H1 (cell line): ENCODE results near the gene KCNMA1. TPM values are rescaled to one million over a fixed set of nuclear protein-coding genes. Genes with fewer than 3 reads are reported as not detected.

Experiments
- CTCF ChIA-PET: fragments of 300-600 bp; sonication (Branson Sonifier 250); formaldehyde crosslinking; loops from one replicate; lab custom pipeline; 2021; ENCODE audit not compliant: partially characterized antibody; lab: Charles Lee
- POLR2A ChIA-PET: fragments of 300-600 bp; sonication (Branson Sonifier 250); formaldehyde crosslinking; loops from one replicate; lab custom pipeline; 2021; ENCODE audit warnings: inconsistent platforms; ENCODE audit not compliant: partially characterized antibody; lab: Charles Lee
- DNase-seq, 2 experiments: peaks; one replicate each; pipeline versions ENCODE4 v3.0.0 to v3.0.0-alpha.2; 2010 to 2022; ENCODE audit warnings: low spot score in 2 of 2, low read depth in 1 of 2, mixed read lengths in 1 of 2
- FAIRE-seq: peaks from 2 replicates; lab custom pipeline; 2011; peaks lifted over from hg19 to GRCh38; lab: Jason Lieb, UNC
- H2AFZ ChIP-seq: 2 replicates; pipeline ENCODE4 v1.8.1; 2012; ENCODE audit warnings: low read length, inconsistent platforms
- H2AK5ac ChIP-seq: 2 replicates; pipeline ENCODE4 v1.6.1; 2013; ENCODE audit warnings: low read depth, low read length
- H2BK120ac ChIP-seq: replicated peaks from 2 replicates; pipeline ENCODE3; 2013; ENCODE audit warnings: low read depth, low read length, inconsistent platforms
- H2BK12ac ChIP-seq: 2 replicates; pipeline ENCODE4 v1.6.1; 2013; ENCODE audit warnings: low read depth, low read length
- H2BK15ac ChIP-seq: 2 replicates; pipeline ENCODE4 v1.6.1; 2013; ENCODE audit warnings: low read length
- H2BK20ac ChIP-seq: 2 replicates; pipeline ENCODE4 v1.6.1; 2013; ENCODE audit warnings: low read length
- H2BK5ac ChIP-seq: 2 replicates; pipeline ENCODE4 v1.6.1; 2013; ENCODE audit warnings: low read depth, low read length
- H3K14ac ChIP-seq: 2 replicates; pipeline ENCODE4 v1.6.1; 2013; ENCODE audit warnings: inconsistent platforms; ENCODE audit not compliant: insufficient read length
- H3K18ac ChIP-seq: 2 replicates; pipeline ENCODE4 v1.6.1; 2013; ENCODE audit warnings: low read length; ENCODE audit errors: extremely low read depth
- H3K23ac ChIP-seq: 2 replicates; pipeline ENCODE4 v1.6.1; 2013; ENCODE audit warnings: inconsistent platforms; ENCODE audit not compliant: insufficient read length
- H3K23me2 ChIP-seq: 2 replicates; pipeline ENCODE4 v1.6.1; 2013; ENCODE audit warnings: low read depth, low read length
- H3K27ac ChIP-seq: 2 replicates; pipeline ENCODE4 v1.6.1; 2011; ENCODE audit warnings: low read depth, low read length, inconsistent platforms
- H3K27me3 ChIP-seq, 4 experiments: replicated peaks in 1 of 4; 1 replicate in 1 of 4; 2 replicates in 3 of 4; pipeline versions ENCODE4 v1.6.1 to v1.8.1; 2011 to 2013; ENCODE audit warnings: low read length in 3 of 4, mild to moderate bottlenecking in 3 of 4, inconsistent platforms in 2 of 4, mixed read lengths in 2 of 4, moderate library complexity in 1 of 4; ENCODE audit not compliant: control insufficient read depth in 3 of 4, insufficient read depth in 3 of 4; ENCODE audit errors: extremely low read depth in 1 of 4
- H3K36me3 ChIP-seq, 4 experiments: 2 replicates each; pipeline versions ENCODE4 v1.6.1 to v1.8.1; 2011 to 2013; ENCODE audit warnings: mild to moderate bottlenecking in 4 of 4, low read length in 3 of 4, moderate library complexity in 2 of 4, control low read depth in 1 of 4, inconsistent platforms in 1 of 4; ENCODE audit not compliant: insufficient read depth in 4 of 4, control insufficient read depth in 2 of 4
- H3K4ac ChIP-seq: replicated peaks from 2 replicates; pipeline ENCODE3; 2013; ENCODE audit warnings: low read length, low read depth, mixed read lengths, inconsistent platforms; ENCODE audit not compliant: insufficient read length
- H3K4me1 ChIP-seq, 4 experiments: replicated peaks in 1 of 4; 1 replicate in 1 of 4; 2 replicates in 3 of 4; pipeline versions ENCODE4 v1.6.1 to v1.8.1; 2011 to 2013; ENCODE audit warnings: low read length in 3 of 4, inconsistent platforms in 2 of 4, mixed read lengths in 1 of 4; ENCODE audit not compliant: insufficient read depth in 4 of 4, control insufficient read depth in 3 of 4
- H3K4me2 ChIP-seq, 2 experiments: 2 replicates each; pipeline versions ENCODE4 v1.6.1 to v1.8.1; 2011 to 2013; ENCODE audit warnings: low read depth in 2 of 2, low read length in 2 of 2, control low read depth in 1 of 2, inconsistent platforms in 1 of 2, mild to moderate bottlenecking in 1 of 2; ENCODE audit not compliant: insufficient read depth in 1 of 2
- H3K4me3 ChIP-seq, 4 experiments: fragments of 200-600, 300-600 bp in 1 of 4; sonication (generic), shearing (Covaris generic), sonication (Bioruptor Twin) in 1 of 4; 2 replicates each; pipeline versions ENCODE4 v1.5.1 to v1.8.1; 2011 to 2016; ENCODE audit warnings: low read length in 4 of 4, low read depth in 3 of 4, control low read depth in 2 of 4, inconsistent platforms in 2 of 4, mild to moderate bottlenecking in 2 of 4, mixed read lengths in 1 of 4, moderate library complexity in 1 of 4; ENCODE audit not compliant: insufficient read depth in 2 of 4; ENCODE audit errors: extremely low read depth in 1 of 4
- H3K56ac ChIP-seq: replicated peaks from 2 replicates; pipeline ENCODE3; 2013; ENCODE audit warnings: low read depth, mild to moderate bottlenecking, mixed read lengths, low read length, inconsistent platforms; ENCODE audit not compliant: insufficient read length
- H3K79me1 ChIP-seq: 2 replicates; pipeline ENCODE4 v1.6.1; 2013; ENCODE audit warnings: low read depth, low read length, control low read depth
- H3K79me2 ChIP-seq, 2 experiments: 2 replicates each; pipeline versions ENCODE4 v1.6.1 to v1.8.1; 2012 to 2013; ENCODE audit warnings: low read length in 2 of 2, mild to moderate bottlenecking in 2 of 2, inconsistent platforms in 1 of 2; ENCODE audit not compliant: insufficient read depth in 2 of 2, control insufficient read depth in 1 of 2
- H3K9ac ChIP-seq, 4 experiments: replicated peaks in 1 of 4; 1 replicate in 1 of 4; 2 replicates in 3 of 4; pipeline versions ENCODE4 v1.6.1 to v1.8.1; 2011 to 2013; ENCODE audit warnings: low read depth in 3 of 4, low read length in 3 of 4, control low read depth in 2 of 4, mild to moderate bottlenecking in 2 of 4, moderate library complexity in 2 of 4, inconsistent platforms in 1 of 4; ENCODE audit errors: extremely low read depth in 1 of 4
- H3K9me3 ChIP-seq, 2 experiments: 2 replicates each; pipeline versions ENCODE4 v1.6.1 to v1.8.1; 2012 to 2013; ENCODE audit warnings: mild to moderate bottlenecking in 2 of 2, moderate library complexity in 2 of 2, control low read depth in 1 of 2, inconsistent platforms in 1 of 2, low read depth in 1 of 2, low read length in 1 of 2, mixed read lengths in 1 of 2; ENCODE audit not compliant: insufficient read depth in 2 of 2
- H4K20me1 ChIP-seq, 2 experiments: replicated peaks in 1 of 2; 2 replicates each; pipeline versions ENCODE3 to v1.8.1; 2011 to 2013; ENCODE audit warnings: inconsistent platforms in 2 of 2, low read length in 2 of 2, mild to moderate bottlenecking in 1 of 2; ENCODE audit not compliant: insufficient read depth in 2 of 2, control insufficient read depth in 1 of 2
- H4K5ac ChIP-seq: 2 replicates; pipeline ENCODE4 v1.6.1; 2013; ENCODE audit warnings: low read length, low read depth, mixed read lengths, inconsistent platforms; ENCODE audit not compliant: insufficient read length
- H4K8ac ChIP-seq: 2 replicates; pipeline ENCODE4 v1.8.0; 2013; ENCODE audit warnings: mild to moderate bottlenecking, moderate library complexity, low read length, inconsistent platforms; ENCODE audit not compliant: insufficient read depth; ENCODE audit errors: extremely low read depth
- H4K91ac ChIP-seq: replicated peaks from 2 replicates; pipeline ENCODE3; 2013; ENCODE audit warnings: low read length, mixed read lengths, inconsistent platforms; ENCODE audit not compliant: insufficient read length
- BCL11A ChIP-seq, 2 experiments: IDR thresholded peaks; one replicate each; pipeline ENCODE4 v1.6.1; 2011; ENCODE audit warnings: low read depth in 2 of 2, low read length in 2 of 2, mild to moderate bottlenecking in 2 of 2
- CBX5 ChIP-seq: fragments of 300-800, 300-1000 bp; sonication (generic); IDR thresholded peaks from 2 replicates; pipeline ENCODE4 v1.7.1; 2016; ENCODE audit warnings: antibody characterized with exemption, low read length, low read depth
- CHD1 ChIP-seq: IDR thresholded peaks from 2 replicates; pipeline ENCODE4 v1.6.1; 2012; ENCODE audit warnings: low read depth, low read length, improper control_type of control experiment
- GTF2F1 ChIP-seq: IDR thresholded peaks from 2 replicates; pipeline ENCODE4 v1.6.1; 2012; ENCODE audit warnings: low read depth, low read length, improper control_type of control experiment, borderline replicate concordance
- RAD21 ChIP-seq, 2 experiments: IDR thresholded peaks in 1 of 2; conservative IDR thresholded peaks in 1 of 2; 2 replicates each; pipeline ENCODE4 v1.6.1; 2011; ENCODE audit warnings: low read depth in 2 of 2, low read length in 2 of 2, improper control_type of control experiment in 1 of 2, inconsistent platforms in 1 of 2, mild to moderate bottlenecking in 1 of 2, moderate library complexity in 1 of 2
- RFX5 ChIP-seq: IDR thresholded peaks from 2 replicates; pipeline ENCODE4 v1.6.1; 2011; ENCODE audit warnings: low read depth, low read length, improper control_type of control experiment, borderline replicate concordance
- RXRA ChIP-seq: IDR thresholded peaks from 2 replicates; pipeline ENCODE4 v1.6.1; 2011; ENCODE audit warnings: low read depth, mild to moderate bottlenecking, low read length, moderate library complexity; ENCODE audit not compliant: insufficient read depth
- SAP30 ChIP-seq: fragments of 300-600 bp; sonication (generic); IDR thresholded peaks from 2 replicates; pipeline ENCODE4 v1.7.1; 2012; ENCODE audit warnings: low read length, moderate library complexity, mild to moderate bottlenecking, inconsistent platforms; ENCODE audit not compliant: insufficient read depth, insufficient replicate concordance
- SP4 ChIP-seq: IDR thresholded peaks from 2 replicates; pipeline ENCODE4 v1.6.1; 2012; ENCODE audit warnings: low read length, inconsistent platforms
- TBP ChIP-seq: IDR thresholded peaks from 2 replicates; pipeline ENCODE4 v1.6.1; 2011; ENCODE audit warnings: low read depth, low read length, improper control_type of control experiment
- TCF12 ChIP-seq: IDR thresholded peaks from 2 replicates; pipeline ENCODE4 v1.6.1; 2011; ENCODE audit warnings: low read depth, mild to moderate bottlenecking, low read length
- YY1 ChIP-seq: IDR thresholded peaks from 2 replicates; pipeline ENCODE4 v1.6.1; 2011; ENCODE audit warnings: low read depth, mild to moderate bottlenecking, low read length
- ZNF274 ChIP-seq: IDR thresholded peaks from 2 replicates; pipeline ENCODE4 v1.7.0; 2012; ENCODE audit warnings: low read length, borderline replicate concordance; ENCODE audit errors: extremely low read depth
- WGBS, 2 experiments: shearing (Covaris generic) in 1 of 2; methylation state at CpG; one replicate each; pipeline versions ENCODE4 v1.1.6 to v1.1.7; 2013 to 2015; ENCODE audit warnings: low lambda C conversion rate in 2 of 2, mixed read lengths in 2 of 2, inconsistent platforms in 1 of 2, low coverage in 1 of 2, missing lambda C conversion rate in 1 of 2; ENCODE audit not compliant: insufficient replicate concordance in 2 of 2, insufficient coverage in 1 of 2, insufficient read length in 1 of 2; ENCODE audit errors: extremely low coverage in 1 of 2, missing lambda C conversion rate in 1 of 2; 5-methylcytosine and 5-hydroxymethylcytosine counted together
- polyA plus RNA-seq, 7 experiments: library from polyadenylated mRNA; depleted of rRNA in 3 of 7; stranded (reverse) in 5 of 7; unstranded in 2 of 7; fragments of >200 nt in 5 of 7; fragments of 200-250 nt in 2 of 7; gene quantifications; 1 replicate in 5 of 7; 2 replicates in 1 of 7; 4 replicates in 1 of 7; pipeline versions ENCODE4 v1.2.1 to v1.2.3, GENCODE V29; 2011 to 2013; ENCODE audit warnings: missing spikeins in 2 of 7, mixed read lengths in 2 of 7
- total RNA-seq: library from RNA; stranded (reverse); fragmentation: NEBNext Ultra II Directional; extraction: Animal tissue kit (Norgen Biotek cat#: 25700); gene quantifications from 2 replicates; pipeline ENCODE4 v1.2.1, GENCODE V29; 2021

KCNMA1 gene
- total and polyA plus RNA-seq, 2 of the 8 experiments (the other 6 are each of a cell fraction or from before 2014, with no cell fraction given), result 10.2 to 11.1 TPM

- no peaks in the 10 kb centered on the region for H3K9me3 ChIP-seq
- no peak overlapping the region for H2AK5ac ChIP-seq
- H3K23me2 ChIP-seq, result no peaks in the 10 kb centered on the region
- POLR2A ChIA-PET, result no interaction called here
- no peak overlapping the region for H3K14ac ChIP-seq
- no peak for DNase-seq
- CTCF ChIA-PET, result interaction anchor here (1.0 to 1.6 kb wide), 2 partner anchors 8 to 9 kb away, joined by 3 to 6 read pairs; no protein-coding TSS in a partner anchor
- FAIRE-seq, result no peak
- no peak overlapping the region for H3K56ac ChIP-seq
- H3K4me1 ChIP-seq, result peaks cover 0 to 3% (median 1%) of the 10 kb centered on the region in 4 experiments; a peak in 2 of 7 replicates
- H3K79me2 ChIP-seq, result no peaks in the 10 kb centered on the region
- no peak overlapping the region for H4K8ac ChIP-seq
- WGBS, 2 experiments, result 79% methylated on average over 8 of the region's 8 CpGs; no CpG with 5 or more reads in 1 of the 2 experiments
- H2BK120ac ChIP-seq, result no peak overlapping the region
- H3K9ac ChIP-seq, result no peak overlapping the region
- H2BK12ac ChIP-seq, result no peak overlapping the region
- H3K27me3 ChIP-seq, result no peaks in the 10 kb centered on the region
- no peak overlapping the region for H3K18ac ChIP-seq
- no peak overlapping the region for H4K91ac ChIP-seq
- no peaks in the 10 kb centered on the region for H4K20me1 ChIP-seq
- H3K36me3 ChIP-seq, result no peaks in the 10 kb centered on the region
- no peak overlapping the region for H2BK5ac ChIP-seq
- H3K4me3 ChIP-seq, result no peak overlapping the region
- H3K4me2 ChIP-seq, result no peak overlapping the region
- H3K27ac ChIP-seq, result no peak overlapping the region
- H3K79me1 ChIP-seq, result no peaks in the 10 kb centered on the region
- no peak overlapping the region for H3K4ac ChIP-seq
- no peak overlapping the region for H4K5ac ChIP-seq
- H3K23ac ChIP-seq, result no peak overlapping the region
- H2BK15ac ChIP-seq, result no peak overlapping the region
- no peak overlapping the region for H2AFZ ChIP-seq
- H2BK20ac ChIP-seq, result no peak overlapping the region
- TF ChIP-seq RXRA (no peak), TBP (no peak), RFX5 (no peak), YY1 (no peak), CBX5 (no peak), CHD1 (no peak), TCF12 (no peak), SP4 (no peak), BCL11A (IDR thresholded peaks at IDR 0.05; ENCODE audit: low read depth in 2 of 2, low read length in 2 of 2) (no peak), SAP30 (no peak), ZNF274 (no peak), GTF2F1 (no peak), RAD21 (IDR thresholded peaks at IDR 0.05 in 1 of 2, conservative IDR thresholded peaks at IDR 0.05 in 1 of 2; ENCODE audit: low read depth in 2 of 2, low read length in 2 of 2) (no peak)
Observed at GRCh38 chr10:76942628-76943416, 694.8 kb downstream of the KCNMA1 start.
